ENCODE data around the gene C11orf21. TPM values are rescaled to one million over a fixed set of nuclear protein-coding genes. Genes with fewer than 3 reads are reported as not detected.

Gene C11orf21
- total and polyA plus RNA-seq, 9 donors = 0.41 to 4.1 (median 2.3) TPM

GRCh38 chr11:2297623-2298030, 4.1 kb downstream of the C11orf21 start:
- no peak overlapping the region for H3K4me3 ChIP-seq (ENCODE audit: low read length)
- H3K27ac ChIP-seq (ENCODE audit: low read length) = no peak overlapping the region
- no peak for DNase-seq
- no peaks in the 10 kb centered on the region for H3K9me3 ChIP-seq (replicated peaks; ENCODE audit: control insufficient read depth, low read depth, low read length)
- no peaks in the 10 kb centered on the region for H3K36me3 ChIP-seq (ENCODE audit: control insufficient read depth, insufficient read depth, low read length)
- peaks cover 19% of the 10 kb centered on the region for H3K4me1 ChIP-seq (ENCODE audit: control insufficient read depth, insufficient read depth, low read length)
- H3K27me3 ChIP-seq (ENCODE audit: control insufficient read depth, insufficient read depth, low read length) = no peaks in the 10 kb centered on the region
- WGBS (ENCODE audit: insufficient coverage) = no CpG with 5 or more reads among the region's 1 CpG

GRCh38 chr11:2296913-2297622, 4.7 kb downstream of the C11orf21 start:
- H3K27me3 ChIP-seq (ENCODE audit: control insufficient read depth, insufficient read depth, low read length) = no peaks in the 10 kb centered on the region
- H3K36me3 ChIP-seq (ENCODE audit: control insufficient read depth, insufficient read depth, low read length) = no peaks in the 10 kb centered on the region
- H3K27ac ChIP-seq (ENCODE audit: low read length) = no peak overlapping the region
- 84% methylated on average over 6 of the region's 13 CpGs for WGBS (ENCODE audit: insufficient coverage)
- no peaks in the 10 kb centered on the region for H3K9me3 ChIP-seq (replicated peaks; ENCODE audit: control insufficient read depth, low read depth, low read length)
- peaks cover 13% of the 10 kb centered on the region for H3K4me1 ChIP-seq (ENCODE audit: control insufficient read depth, insufficient read depth, low read length)
- DNase-seq = no peak
- no peak overlapping the region for H3K4me3 ChIP-seq (ENCODE audit: low read length)

DNA sequence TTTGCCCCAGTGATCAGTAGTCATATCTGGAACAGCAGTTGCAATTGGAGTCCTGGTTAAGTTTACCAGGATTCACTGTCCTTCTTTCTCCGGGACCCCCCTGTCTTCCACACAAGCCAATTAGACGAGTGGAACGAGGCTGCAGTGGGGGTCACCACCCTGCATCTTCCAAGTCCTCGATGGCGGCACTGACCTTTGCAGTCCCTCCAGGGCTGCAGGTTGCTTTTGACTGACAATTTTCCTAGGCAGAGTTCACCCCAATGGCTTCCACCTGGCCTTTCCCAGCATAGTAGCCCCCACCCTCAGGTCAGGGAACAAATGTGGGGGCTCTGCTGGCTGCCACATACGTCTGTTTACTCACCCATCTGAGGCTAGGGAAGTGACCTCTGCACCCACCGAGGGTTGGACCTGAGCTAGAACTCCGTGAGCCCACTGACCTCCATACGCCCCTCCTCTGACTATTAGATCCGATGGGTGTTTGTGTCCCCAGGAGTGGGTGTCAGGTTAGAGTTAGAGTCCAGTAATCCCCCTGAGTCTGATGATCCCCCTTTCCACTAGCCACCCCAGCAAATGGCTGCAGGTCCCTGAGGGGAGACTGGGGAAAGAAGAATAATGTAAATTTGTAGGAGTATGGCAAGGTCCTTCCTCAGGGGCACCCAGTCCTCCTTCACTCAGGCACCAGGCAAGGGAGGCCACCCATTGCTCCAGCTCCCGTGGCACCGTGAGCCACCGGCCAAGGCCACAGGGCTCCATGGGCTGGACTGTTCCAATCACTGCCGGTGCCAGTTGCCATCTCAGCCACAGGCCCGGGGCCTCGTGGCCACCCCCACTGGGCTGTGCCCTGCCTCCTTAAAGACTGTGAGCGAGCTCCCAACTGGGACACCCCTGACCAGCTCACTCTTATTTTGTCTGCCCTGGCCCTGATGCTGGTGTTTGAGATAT, 5.5 kb downstream of the C11orf21 start:
- Histone ChIP-seq H3K27ac (ENCODE audit: low read length) (no peak overlapping the region), H3K36me3 (ENCODE audit: control insufficient read depth, insufficient read depth, low read length) (no peaks in the 10 kb centered on the region), H3K4me1 (ENCODE audit: control insufficient read depth, insufficient read depth, low read length) (peaks cover 6% of the 10 kb centered on the region), H3K9me3 (replicated peaks; ENCODE audit: control insufficient read depth, low read depth, low read length) (no peaks in the 10 kb centered on the region), H3K27me3 (ENCODE audit: control insufficient read depth, insufficient read depth, low read length) (no peaks in the 10 kb centered on the region), H3K4me3 (ENCODE audit: low read length) (no peak overlapping the region)
- 85% methylated on average over 12 of the region's 17 CpGs for WGBS (ENCODE audit: insufficient coverage)
- DNase-seq = no peak

- peaks cover 4% of the 10 kb centered on the region for H3K27me3 ChIP-seq (ENCODE audit: control insufficient read depth, insufficient read depth, low read length)
- no peak overlapping the region for H3K4me3 ChIP-seq (ENCODE audit: low read length)
- H3K4me1 ChIP-seq (ENCODE audit: control insufficient read depth, insufficient read depth, low read length) = peaks cover 3% of the 10 kb centered on the region
- no peak overlapping the region for H3K27ac ChIP-seq (ENCODE audit: low read length)
- H3K36me3 ChIP-seq (ENCODE audit: control insufficient read depth, insufficient read depth, low read length) = no peaks in the 10 kb centered on the region
- DNase-seq = no peak
- H3K9me3 ChIP-seq (replicated peaks; ENCODE audit: control insufficient read depth, low read depth, low read length) = no peaks in the 10 kb centered on the region
- 87% methylated on average over 8 of the region's 8 CpGs for WGBS (ENCODE audit: insufficient coverage)
Measured at GRCh38 chr11:2294926-2295290, 6.8 kb downstream of the C11orf21 start.

GRCh38 chr11:2293984-2294925, 7.5 kb downstream of the C11orf21 start:
- no peaks in the 10 kb centered on the region for H3K36me3 ChIP-seq (ENCODE audit: control insufficient read depth, insufficient read depth, low read length)
- no peak overlapping the region for H3K27ac ChIP-seq (ENCODE audit: low read length)
- no peak for DNase-seq
- 78% methylated on average over 23 of the region's 27 CpGs for WGBS (ENCODE audit: insufficient coverage)
- no peaks in the 10 kb centered on the region for H3K9me3 ChIP-seq (replicated peaks; ENCODE audit: control insufficient read depth, low read depth, low read length)
- H3K27me3 ChIP-seq (ENCODE audit: control insufficient read depth, insufficient read depth, low read length) = peaks cover 4% of the 10 kb centered on the region
- peaks cover 3% of the 10 kb centered on the region for H3K4me1 ChIP-seq (ENCODE audit: control insufficient read depth, insufficient read depth, low read length)
- H3K4me3 ChIP-seq (ENCODE audit: low read length) = no peak overlapping the region

GRCh38 chr11:2293531-2293971, 8.2 kb downstream of the C11orf21 start:
- 83% methylated on average over 17 of the region's 20 CpGs for WGBS (ENCODE audit: insufficient coverage)
- H3K4me3 ChIP-seq (ENCODE audit: low read length) = no peak overlapping the region
- peaks cover 3% of the 10 kb centered on the region for H3K4me1 ChIP-seq (ENCODE audit: control insufficient read depth, insufficient read depth, low read length)
- DNase-seq = no peak
- H3K9me3 ChIP-seq (replicated peaks; ENCODE audit: control insufficient read depth, low read depth, low read length) = no peaks in the 10 kb centered on the region
- peaks cover 7% of the 10 kb centered on the region for H3K27me3 ChIP-seq (ENCODE audit: control insufficient read depth, insufficient read depth, low read length)
- H3K27ac ChIP-seq (ENCODE audit: low read length) = no peak overlapping the region
- no peaks in the 10 kb centered on the region for H3K36me3 ChIP-seq (ENCODE audit: control insufficient read depth, insufficient read depth, low read length)

DNA sequence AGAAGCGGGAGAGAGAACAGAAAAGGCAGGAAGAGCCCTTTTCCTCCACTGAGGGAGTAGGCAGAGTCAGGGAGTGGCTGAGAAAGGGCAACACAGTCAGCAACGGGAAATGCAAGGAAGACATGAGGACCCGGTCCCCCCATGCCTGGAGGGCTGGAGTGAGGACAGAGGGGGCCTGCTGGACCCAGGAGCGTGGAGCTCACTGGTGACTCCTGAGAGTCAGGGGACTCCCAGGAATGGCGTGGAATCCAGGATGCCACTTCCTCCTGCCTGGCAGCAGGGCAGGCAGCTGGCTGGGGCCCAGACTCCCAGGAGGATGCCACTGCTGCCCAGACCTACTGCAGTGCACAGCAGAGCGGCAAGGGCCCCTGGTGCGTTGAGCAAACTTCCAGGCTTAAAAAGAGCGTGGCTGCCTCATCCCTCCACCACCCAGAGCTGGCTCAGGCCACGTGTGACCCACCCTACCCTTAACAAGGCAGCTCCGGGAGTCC, 11.3 kb downstream of the C11orf21 start:
- Histone ChIP-seq H3K27ac (ENCODE audit: low read length) (no peak overlapping the region), H3K36me3 (ENCODE audit: control insufficient read depth, insufficient read depth, low read length) (no peaks in the 10 kb centered on the region), H3K27me3 (ENCODE audit: control insufficient read depth, insufficient read depth, low read length) (peaks cover 11% of the 10 kb centered on the region), H3K4me3 (ENCODE audit: low read length) (no peak overlapping the region), H3K4me1 (ENCODE audit: control insufficient read depth, insufficient read depth, low read length) (peaks cover 9% of the 10 kb centered on the region), H3K9me3 (replicated peaks; ENCODE audit: control insufficient read depth, low read depth, low read length) (no peaks in the 10 kb centered on the region)
- WGBS (ENCODE audit: insufficient coverage) = 45% methylated on average over 10 of the region's 10 CpGs
- DNase-seq = no peak

- Histone ChIP-seq H3K27me3 (ENCODE audit: control insufficient read depth, insufficient read depth, low read length) (peaks cover 13% of the 10 kb centered on the region), H3K9me3 (replicated peaks; ENCODE audit: control insufficient read depth, low read depth, low read length) (no peaks in the 10 kb centered on the region), H3K27ac (ENCODE audit: low read length) (no peak overlapping the region), H3K36me3 (ENCODE audit: control insufficient read depth, insufficient read depth, low read length) (no peaks in the 10 kb centered on the region), H3K4me1 (ENCODE audit: control insufficient read depth, insufficient read depth, low read length) (peaks cover 9% of the 10 kb centered on the region), H3K4me3 (ENCODE audit: low read length) (no peak overlapping the region)
- no peak for DNase-seq
- 48% methylated on average over 7 of the region's 10 CpGs for WGBS (ENCODE audit: insufficient coverage)
Measured at GRCh38 chr11:2289859-2290258, 11.9 kb downstream of the C11orf21 start.

GRCh38 chr11:2289350-2289749, 12.4 kb downstream of the C11orf21 start:
- DNase-seq = no peak
- Histone ChIP-seq H3K36me3 (ENCODE audit: control insufficient read depth, insufficient read depth, low read length) (no peaks in the 10 kb centered on the region), H3K4me3 (ENCODE audit: low read length) (no peak overlapping the region), H3K27ac (ENCODE audit: low read length) (no peak overlapping the region), H3K27me3 (ENCODE audit: control insufficient read depth, insufficient read depth, low read length) (peaks cover 13% of the 10 kb centered on the region), H3K9me3 (replicated peaks; ENCODE audit: control insufficient read depth, low read depth, low read length) (no peaks in the 10 kb centered on the region), H3K4me1 (ENCODE audit: control insufficient read depth, insufficient read depth, low read length) (peaks cover 9% of the 10 kb centered on the region)
- 76% methylated on average over 6 of the region's 6 CpGs for WGBS (ENCODE audit: insufficient coverage)

All from muscle of leg (tissue), 11 donors.